Ureter (tissue), 1 donor: Measurements from ENCODE around the gene ANKRD53. TPM values are rescaled to one million over a fixed set of nuclear protein-coding genes. Genes with fewer than 3 reads are reported as not detected.
"Not testable (repeated sequence)": the region's sequence is repeated elsewhere in the genome, so short reads cannot be mapped to it uniquely, and the experiment has no call there.

Source experiments
- DNase-seq: peaks from one replicate; pipeline ENCODE4 v3.0.0-alpha.2; 2020; ENCODE audit warnings: low spot score
- total RNA-seq: library from RNA; stranded (reverse); gene quantifications from one replicate; pipeline ENCODE4 v1.2.4, GENCODE V29; 2023
- donor health status: DM: yes; HTN: yes; CAD: no.

The ANKRD53 gene
- total RNA-seq, 1 donor from 2014 or later, result 1.8 TPM

DNA sequence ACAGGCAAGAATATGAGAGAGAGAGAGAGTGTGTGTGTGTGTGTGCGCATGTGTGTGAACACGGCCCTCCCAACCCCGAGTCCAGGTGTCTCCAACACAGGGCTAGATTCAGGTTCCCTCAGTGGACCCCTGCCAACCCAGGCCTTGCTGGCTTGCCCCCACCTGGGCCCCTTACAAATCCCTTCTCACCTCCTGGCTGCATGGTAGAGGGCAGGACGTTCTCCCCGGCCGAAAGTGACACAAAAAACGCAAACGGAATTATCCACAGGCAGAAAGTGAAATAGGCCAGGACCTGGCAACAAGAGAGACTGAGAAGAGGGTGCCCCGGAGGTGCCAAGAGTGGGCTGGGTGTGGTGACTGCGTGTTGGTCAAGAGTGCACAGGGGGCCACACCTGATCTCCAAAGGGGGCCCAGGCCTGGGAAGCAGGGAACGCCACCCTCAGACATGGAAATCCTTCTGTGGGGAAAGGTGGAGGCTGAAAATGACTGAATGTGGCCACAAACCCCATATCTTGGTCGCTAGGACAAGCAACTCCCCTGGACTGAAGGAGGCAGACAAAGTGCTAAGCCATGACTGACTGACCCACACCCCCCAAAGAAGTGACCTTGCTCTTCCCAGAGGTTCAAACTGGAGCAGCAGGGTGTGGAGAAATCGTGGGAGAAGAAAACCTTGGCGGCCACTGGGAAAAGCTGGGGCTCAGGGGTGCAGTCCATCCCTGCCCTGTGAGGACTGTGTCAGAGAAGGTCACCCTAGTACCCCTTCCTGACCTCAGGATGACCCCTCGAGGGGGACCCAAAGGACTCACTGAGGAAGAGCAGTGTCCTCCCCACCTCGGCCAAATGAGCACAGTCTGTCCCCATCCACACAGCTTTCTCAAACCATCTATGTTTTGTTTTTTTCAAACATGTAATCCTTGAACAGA is 10.6 kb downstream of the ANKRD53 start:
- DNase-seq, result no peak

DNA sequence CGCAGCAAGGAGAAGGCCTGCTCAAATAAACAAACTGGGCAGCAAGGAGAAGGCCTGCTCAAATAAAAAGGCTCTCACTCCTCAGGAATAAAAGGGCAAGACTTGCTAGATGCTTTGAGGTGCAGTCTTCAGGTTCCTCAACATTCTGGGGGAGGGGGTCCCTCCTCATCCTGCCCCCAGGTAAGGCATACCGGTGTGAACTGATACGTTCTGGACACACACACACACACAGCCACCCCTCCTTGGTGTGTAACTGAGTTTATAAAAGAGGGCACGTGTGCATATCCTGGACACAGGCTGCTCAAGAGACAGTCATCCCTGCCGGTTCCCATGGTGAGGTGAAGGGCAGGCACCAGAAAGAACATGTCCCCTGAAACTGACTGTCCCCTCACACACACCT is 11.8 kb downstream of the ANKRD53 start:
- no peak for DNase-seq

DNA sequence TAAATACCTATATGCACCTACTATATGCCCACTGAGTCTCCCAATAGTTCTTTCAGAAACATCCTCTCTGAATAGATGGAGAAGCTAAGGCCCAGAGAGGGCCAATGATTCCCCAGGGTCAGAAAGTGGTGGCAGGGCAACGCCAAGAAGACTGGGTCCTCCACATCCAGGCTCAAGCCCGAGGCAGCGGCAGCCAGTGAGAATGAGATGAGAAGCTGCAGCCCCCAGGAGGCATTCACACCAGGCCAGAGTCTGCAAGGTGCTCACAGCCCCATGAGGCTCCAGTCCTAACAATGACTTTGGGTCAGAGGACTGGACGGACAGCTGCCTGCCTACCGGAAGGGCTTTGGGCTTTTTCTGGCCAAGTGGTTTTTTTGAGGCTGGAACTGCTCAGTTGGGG is 12.7 kb downstream of the ANKRD53 start:
- DNase-seq, result no peak

DNA sequence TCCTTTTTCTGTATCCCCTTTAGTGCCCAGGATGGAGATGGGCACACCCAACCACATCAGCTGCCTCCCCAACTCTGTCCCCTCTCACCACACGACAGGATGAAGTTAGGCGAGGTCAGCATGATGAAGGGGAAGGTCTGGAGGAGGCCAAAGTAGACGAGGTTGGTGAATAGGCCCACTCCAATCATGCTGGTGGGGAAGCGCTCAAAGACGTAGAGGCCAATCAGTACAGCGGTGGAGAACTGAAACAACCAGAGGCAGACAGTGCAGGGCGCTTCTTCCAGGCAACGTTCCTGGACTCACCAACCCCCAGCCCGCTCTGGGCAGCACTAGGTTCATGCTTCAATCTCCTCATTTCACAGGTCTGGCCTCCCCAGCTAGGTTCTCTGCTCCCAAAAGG is 13.3 kb downstream of the ANKRD53 start:
- no peak for DNase-seq

DNA sequence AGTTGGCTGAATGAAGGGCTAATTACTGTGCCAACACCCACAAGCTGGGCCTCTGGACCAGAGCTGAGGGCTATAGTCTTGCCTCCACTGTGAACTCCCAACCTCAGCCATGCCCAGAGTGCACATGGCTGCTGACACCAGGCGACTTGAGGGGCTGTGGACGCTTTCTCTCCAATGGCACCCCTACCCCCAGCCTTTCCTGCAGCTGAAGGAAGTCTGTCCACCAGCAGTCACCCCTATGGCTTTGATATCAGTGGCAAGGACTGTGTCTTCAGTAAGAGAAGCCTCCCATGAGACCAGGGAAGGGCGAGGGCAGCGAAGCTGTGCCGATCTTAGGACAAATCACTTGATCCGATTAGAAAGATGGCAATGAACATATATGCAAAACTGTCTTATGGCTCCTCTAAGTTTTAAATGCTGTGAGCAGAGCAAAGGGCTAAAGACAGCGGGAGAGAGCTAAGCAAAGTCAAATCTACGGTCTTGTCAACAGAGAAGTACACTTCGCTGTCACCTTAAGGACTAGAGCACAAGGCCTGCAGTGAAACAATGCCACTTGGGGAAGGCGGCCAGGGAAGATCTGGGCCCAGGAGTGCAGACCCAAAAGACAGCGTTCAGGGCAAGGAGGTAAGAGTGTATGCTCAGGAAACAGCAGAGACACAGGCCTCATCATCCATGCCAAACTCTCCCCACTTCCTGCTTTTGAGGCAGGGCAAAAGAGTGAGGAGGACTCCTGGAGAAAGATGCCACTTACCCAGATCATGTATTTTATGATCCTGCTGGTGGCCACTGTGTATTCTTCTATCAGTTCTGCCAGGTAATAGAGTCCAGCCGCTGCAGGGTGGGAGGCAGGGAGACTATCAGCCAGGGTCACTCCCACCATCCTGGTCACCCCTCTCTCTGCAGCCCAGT is 14.8 kb downstream of the ANKRD53 start:
- DNase-seq, result peak; percentile 31

DNA sequence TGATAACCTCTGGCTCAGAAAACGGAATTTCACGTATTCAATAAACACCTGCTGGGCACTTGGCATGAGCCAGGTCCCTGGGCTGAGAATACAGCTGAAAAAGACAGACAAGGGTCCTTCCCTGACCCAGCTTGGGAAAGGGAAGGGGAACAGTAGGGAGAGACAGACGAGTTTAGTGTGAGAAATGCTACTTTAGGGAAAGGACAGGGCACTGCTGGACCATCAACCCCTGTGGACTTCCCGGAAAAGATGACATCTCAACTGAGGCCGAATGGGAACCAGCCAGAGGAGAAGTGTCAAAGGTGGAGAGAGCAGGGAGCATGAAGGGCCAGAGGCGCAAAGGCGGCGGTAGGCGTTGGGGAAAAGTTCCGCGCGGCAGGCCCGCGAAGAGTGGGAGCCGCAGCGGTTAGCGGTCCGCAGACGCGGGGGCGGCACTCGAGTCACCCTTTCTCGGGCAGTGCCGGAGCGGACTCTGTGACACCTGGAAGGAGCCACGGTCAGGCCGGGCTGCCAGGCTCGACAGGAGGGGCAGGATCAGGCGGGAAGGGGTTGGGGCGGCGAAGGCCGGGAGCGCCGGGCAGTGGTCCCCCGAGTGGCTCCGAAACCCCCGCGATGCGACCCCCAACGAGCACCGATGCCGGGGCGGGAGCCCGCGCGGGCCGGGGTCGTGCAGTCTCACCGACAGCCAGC is 15.7 kb downstream of the ANKRD53 start:
- DNase-seq, result peak; percentile 45

DNA sequence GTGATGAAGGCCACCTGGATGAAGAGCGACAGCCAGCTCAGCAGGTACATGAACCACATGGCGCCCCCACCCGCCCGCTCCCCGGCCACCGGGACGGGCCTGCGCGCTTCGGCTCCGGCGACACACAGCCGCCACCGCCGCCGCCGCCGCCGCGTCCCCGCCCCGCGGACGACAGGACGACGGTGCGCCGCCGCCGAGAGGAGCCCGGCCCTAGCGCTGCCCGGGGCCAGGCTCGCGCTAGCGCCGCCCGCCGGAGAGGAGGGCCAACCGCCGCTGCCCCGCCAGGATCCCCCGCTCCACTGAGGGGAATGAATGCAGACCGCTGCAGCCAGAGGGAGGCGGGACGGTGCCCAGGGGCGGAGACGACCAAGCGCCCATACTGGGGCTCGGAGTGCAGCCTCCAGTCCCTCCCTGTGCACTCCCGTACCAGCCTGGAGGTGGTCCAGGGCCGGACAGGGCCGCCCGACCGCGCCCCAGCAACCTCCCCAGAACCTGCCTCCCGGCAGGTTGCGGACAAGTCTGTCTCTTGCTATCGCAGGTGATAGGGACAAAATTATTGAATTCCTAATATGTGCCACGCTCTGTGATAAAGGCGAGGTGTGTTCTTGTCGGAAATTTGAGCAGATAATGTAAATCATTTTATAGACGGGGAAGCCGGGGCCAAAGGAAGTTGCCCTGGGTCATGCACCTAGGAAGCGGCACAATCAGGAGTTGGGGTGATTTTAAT is 16.4 kb downstream of the ANKRD53 start, which contains the start of gene TEX261:
Gene TEX261 (minus strand): TSS at position 175 of the 727 bp plus-strand sequence. CDS start 116 bp downstream, at position 59.
- DNase-seq, result peak; percentile 87

DNA sequence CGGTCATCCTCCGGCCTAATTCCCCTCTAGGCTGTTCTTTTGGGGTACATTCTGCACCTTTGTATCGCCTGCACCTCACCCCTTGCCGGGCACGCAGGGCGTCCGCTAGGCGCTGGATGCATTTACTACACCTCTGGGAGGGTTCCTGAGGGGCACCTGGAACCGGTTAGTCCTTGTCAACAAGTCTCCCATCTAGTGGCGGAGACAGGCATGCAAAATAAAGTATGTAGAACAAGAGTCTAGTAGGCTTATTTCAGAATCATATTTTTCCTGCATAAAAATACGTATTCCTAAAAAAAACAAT is 16.9 kb downstream of the ANKRD53 start:
- DNase-seq, result peak; percentile 53

DNA sequence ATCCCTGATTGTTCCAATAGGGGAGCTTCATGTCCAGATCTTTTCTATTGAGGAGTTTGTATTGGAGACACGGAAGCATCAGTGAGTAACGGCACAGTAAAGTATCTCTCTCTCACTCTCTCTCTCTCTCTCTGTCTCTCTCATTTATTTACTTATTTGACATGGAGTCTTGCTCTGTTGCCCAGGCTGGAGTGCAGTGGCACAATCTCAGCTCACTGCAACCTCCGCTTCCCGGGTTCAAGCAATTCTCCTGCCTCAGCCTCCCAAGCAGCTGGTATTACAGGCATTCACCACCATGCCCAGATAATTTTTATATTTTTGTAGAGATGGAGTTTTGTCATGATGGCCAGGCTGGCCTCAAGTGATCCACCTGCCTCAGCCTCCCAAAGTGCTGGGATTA is 20.5 kb downstream of the ANKRD53 start:
- not testable (repeated sequence) for DNase-seq

DNA sequence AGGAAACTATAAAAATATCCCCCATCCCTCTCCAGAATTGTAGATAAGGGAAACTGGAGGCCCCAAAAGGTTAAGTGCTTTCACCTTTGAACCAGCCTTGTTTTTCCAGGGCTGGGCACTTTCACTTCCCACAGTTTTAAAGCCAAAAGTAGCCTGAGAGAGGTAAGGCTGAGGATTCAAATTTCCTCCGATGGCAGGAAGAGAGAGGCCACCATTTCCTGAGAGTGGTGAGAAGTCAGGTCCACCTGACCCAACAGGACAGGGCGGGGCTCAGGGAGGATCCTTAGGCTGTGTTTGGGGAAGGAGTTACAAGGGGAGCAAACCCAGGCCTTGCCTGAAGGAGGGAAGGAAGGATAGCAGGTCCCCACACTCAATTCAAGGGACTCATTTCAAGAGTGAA is 20.9 kb downstream of the ANKRD53 start:
- DNase-seq, result no peak

DNA sequence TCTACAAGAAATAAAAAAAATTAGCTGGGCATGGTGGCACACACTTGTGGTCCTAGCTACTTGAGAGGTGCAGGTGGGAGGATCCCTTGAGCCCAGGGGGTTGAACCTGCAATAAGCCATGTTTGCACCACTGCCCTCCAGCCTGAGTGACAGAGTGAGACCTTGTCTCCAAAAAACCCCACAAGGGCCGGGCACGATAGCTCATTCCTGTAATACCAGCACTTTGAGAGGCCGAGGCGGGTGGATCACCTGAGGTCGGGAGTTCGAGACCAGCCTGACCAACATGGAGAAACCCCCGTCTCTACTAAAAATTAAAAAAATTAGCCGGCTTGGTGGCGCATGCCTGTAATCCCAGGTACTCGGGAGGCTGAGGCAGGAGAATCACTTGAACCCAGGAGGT is 21.5 kb downstream of the ANKRD53 start:
- peak; percentile 30 for DNase-seq

DNA sequence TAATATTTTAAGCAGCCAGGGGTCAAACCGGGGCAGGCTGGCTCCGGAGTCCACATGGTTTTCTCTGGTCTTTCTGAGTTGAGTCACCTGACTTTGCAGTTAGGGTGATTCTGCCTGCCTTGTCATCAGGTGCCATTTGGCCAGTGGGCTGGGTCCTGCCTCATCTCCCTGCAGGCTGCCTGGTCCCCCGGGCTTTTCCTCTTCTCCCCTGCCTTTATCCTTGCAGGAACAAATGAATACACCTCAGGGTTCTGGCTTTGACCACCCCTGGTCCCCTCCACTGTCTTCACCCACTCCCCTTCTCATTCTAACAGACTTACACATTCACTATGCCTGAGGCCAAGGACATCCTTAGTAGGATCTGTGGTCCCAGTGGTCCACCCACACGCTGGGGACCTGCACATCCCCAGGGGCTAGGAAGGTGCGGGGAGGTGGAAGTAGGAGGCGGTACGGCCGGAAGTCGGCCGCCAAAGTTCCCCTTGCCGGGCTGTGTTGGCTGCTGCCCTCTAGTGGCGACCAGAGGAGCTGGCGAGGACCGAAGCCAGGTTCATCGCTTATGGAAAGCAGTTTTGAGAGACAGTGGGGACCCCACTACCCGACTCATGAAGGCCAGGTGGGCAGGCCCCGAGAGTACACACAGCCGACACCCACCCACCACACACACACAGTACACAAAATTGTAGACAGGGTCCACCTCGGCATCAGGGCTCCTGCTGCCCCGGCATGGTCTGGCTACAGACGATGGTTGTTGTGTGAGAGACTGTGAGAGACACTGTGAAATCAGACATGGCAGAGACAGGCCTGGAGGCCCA is 22.6 kb downstream of the ANKRD53 start:
- peak; percentile 74 for DNase-seq

DNA sequence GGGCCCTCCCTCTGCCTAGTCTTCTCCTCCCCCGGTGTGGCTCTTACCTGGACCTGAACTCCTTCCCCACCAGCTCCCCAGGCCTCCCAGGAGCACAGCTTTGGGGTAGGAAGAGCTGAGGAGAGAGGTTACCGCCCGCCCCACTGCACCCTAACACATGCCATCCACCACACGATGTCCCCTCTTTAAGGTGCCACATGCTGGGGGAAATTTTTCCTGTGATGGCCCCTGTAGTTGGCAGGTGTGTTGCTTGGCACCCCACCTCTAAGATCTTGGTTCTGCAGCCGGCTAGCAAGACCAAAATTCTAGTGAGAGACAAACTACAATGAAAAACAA is 23.1 kb downstream of the ANKRD53 start:
- no peak for DNase-seq

DNA sequence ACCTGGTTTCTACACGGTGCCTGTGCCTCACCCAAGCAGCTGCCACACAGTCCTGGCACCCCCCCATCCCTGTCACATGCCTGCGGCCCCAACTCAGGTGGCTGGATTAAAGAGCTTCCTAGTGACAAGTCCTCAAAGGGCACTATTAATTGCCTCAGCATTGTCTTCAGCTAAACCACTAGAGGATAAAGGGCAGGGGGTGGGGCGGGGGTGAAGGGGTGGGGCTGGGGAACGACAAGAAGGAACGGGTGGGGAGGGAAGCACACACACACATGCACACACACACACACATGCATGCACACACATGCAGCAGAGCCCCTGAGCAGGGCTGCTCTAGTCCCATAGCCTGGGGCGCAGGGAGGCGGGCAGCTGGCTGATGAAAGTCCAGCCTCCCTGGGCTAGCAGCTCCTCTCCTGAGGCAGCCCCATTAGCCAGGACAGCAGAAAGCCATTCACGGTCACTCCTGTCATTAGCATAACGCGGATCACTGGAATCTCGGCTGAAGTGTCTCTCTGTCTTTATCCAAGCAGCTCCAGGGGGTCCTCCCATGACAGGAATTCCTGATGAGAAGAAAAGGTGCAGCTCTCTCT is 23.6 kb downstream of the ANKRD53 start:
- no peak for DNase-seq

DNA sequence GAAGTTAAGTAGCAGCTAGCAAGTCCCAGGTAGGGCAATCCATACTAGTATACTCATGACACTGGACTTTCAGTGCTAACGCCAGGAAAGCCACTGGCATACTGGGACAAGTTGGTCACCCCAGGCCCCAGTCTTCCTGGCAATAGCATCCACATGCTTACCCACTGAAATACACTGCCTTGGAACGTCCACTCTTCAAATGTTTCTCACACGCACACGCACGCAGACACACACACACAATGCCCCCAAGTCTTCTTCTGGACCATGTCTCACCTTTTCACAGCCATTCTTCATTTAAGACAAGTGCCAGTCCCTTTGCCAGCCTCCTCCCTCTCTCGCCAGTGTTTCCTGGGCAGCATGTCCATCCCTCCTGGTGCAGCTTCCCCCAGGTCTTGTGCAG is 25.0 kb downstream of the ANKRD53 start:
- DNase-seq, result no peak

DNA sequence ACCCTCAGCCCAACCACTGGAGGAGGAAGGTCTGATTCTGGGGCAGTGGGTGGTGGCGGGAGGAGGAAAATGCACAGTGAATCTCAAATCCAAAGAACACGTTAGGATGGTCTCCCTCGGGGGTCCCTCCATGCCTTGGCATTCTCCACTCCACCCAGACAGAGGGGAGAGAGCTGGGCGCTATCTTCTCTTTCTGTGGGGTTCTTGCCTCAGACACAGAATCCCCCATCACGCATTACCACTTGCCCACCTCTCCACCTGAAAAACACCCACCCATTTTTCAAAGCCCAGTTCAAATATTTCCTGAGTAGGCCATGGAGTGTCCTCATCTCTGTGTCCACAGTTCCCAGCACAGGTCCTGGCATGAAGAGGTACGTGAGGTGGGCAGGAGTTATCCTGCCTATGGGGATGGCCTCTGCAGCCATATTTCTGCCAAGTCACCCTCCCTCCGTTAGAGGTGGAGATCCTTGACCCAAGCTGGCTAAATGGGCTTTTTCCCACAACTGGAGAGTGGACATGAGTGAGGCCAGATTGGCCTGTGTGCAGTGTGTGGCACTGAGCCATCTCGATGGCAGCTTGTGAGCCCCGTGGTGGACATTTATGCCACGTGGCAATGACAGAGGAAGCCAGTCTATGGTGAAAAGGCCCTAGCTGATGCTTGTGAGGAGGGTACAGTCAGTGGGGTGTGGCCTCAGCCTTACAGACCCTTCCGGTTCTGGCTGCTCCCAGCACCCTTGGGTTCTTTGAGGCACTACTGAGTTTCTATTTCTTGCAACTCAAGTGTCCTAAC is 25.7 kb downstream of the ANKRD53 start:
- no peak for DNase-seq

DNA sequence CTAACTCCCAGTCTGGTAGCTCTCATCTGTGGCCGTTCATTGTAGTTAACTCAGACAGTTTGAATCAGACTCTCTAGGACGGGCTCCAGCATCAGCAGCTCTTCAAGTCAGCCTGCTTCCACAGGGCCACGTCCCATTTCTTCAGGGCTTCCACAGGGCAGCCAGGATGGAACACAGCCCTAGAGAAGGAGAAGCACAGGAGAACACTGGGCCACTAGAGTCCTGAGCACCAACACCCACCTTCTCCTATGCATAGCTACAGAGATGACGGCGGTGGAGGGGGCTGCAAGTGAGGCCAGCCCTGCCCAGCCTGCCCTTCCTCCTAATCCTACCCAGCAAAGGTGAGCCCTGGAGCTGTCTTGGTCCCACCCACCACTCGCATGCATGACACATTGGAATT is 26.4 kb downstream of the ANKRD53 start:
- DNase-seq, result no peak

DNA sequence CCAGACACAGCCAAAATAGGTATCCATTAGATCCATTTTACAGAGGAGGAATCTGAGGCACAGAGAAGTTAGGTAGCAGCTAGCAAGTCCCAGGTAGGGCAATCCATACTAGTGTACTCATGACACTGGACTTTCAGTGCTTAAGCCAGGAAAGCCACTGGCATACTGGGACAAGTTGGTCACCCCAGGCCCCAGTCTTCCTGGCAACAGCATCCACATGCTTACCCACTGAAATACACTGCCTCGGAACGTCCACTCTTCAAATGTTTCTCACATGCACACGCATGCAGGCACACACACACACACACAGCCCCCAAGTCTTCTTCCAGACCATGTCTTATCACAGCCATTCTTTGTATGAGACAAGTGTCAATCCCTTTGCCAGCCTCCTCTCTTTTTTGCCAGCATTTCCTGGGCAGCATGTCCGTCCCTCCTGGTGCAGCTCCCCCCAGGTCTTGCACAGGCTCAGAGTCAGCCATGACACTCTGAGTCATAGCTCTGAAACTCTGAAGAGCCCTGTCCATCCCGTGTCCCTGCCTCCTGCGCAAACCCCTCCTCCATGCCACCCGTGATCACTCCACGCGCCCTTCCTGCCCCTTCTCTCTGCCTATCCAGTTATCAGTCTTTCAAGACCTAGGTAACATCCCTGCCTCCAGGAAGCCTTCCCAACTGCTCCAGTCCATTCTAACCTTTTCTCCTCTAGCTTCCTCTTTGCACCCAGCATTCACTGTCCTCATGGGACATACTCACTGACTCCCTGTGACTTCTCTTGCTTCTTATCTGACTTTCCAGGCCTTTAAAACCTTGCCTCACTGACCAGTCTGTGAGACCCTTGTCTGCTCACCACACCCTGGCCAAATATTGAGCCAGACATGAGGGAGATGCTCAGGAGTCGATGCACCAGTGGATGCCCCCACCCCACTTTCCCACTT is 27.1 kb downstream of the ANKRD53 start:
- no peak for DNase-seq
